ENCODE measurements around the gene PDS5A.
"Not testable (repeated sequence)": the region's sequence is repeated elsewhere in the genome, so short reads cannot be mapped to it uniquely, and the experiment has no call there.

PDS5A gene
- 334 to 347 reads per million in 2 experiments for total RNA-seq

GRCh38 chr4:39977489-39978377, at the start of gene PDS5A:
Gene PDS5A, minus strand, starts transcription at chr4:39977911. Its CDS starts 1,334 bp downstream, at chr4:39976577.
- peak; percentile 83 for DNase-seq (ENCODE audit: low read depth)

GRCh38 chr4:40024049-40024448, 46.3 kb upstream of the PDS5A start:
- DNase-seq (ENCODE audit: low read depth), result not testable (repeated sequence)

GRCh38 chr4:40021116-40021515, 43.4 kb upstream of the PDS5A start:
- not testable (repeated sequence) for DNase-seq (ENCODE audit: low read depth)

GRCh38 chr4:40020221-40020620, 42.5 kb upstream of the PDS5A start:
- no peak for DNase-seq (ENCODE audit: low read depth)

GRCh38 chr4:40016007-40016406, 38.3 kb upstream of the PDS5A start:
- no peak for DNase-seq (ENCODE audit: low read depth)

- no peak for DNase-seq (ENCODE audit: low read depth)
Measured at GRCh38 chr4:40003986-40004385, 26.3 kb upstream of the PDS5A start.

- no peak for DNase-seq (ENCODE audit: low read depth)
Measured at GRCh38 chr4:40000711-40001110, 23.0 kb upstream of the PDS5A start.

- DNase-seq (ENCODE audit: low read depth), result no peak
Measured at GRCh38 chr4:39998659-39999345, 21.1 kb upstream of the PDS5A start.

GRCh38 chr4:39996811-39997210, 19.1 kb upstream of the PDS5A start:
- DNase-seq (ENCODE audit: low read depth), result no peak

GRCh38 chr4:39994406-39994805, 16.7 kb upstream of the PDS5A start:
- no peak for DNase-seq (ENCODE audit: low read depth)

GRCh38 chr4:39989381-39989780, 11.7 kb upstream of the PDS5A start:
- not testable (repeated sequence) for DNase-seq (ENCODE audit: low read depth)

GRCh38 chr4:39987485-39987884, 9.8 kb upstream of the PDS5A start:
- DNase-seq (ENCODE audit: low read depth), result no peak

- DNase-seq (ENCODE audit: low read depth), result no peak
Measured at GRCh38 chr4:39978904-39979303, 1.2 kb upstream of the PDS5A start.

- DNase-seq (ENCODE audit: low read depth), result no peak
Measured at GRCh38 chr4:39978378-39978775, 666 bp upstream of the PDS5A start.

GRCh38 chr4:39976945-39977488, 694 bp downstream of the PDS5A start:
- DNase-seq (ENCODE audit: low read depth), result peak; percentile 19

GRCh38 chr4:39976141-39976944, 1.4 kb downstream of the PDS5A start:
- peak; percentile 47 for DNase-seq (ENCODE audit: low read depth)

GRCh38 chr4:39975488-39976089, 2.1 kb downstream of the PDS5A start:
- no peak for DNase-seq (ENCODE audit: low read depth)

- DNase-seq (ENCODE audit: low read depth), result not testable (repeated sequence)
Measured at GRCh38 chr4:39973052-39973451, 4.7 kb downstream of the PDS5A start.

GRCh38 chr4:39970671-39971640, 6.8 kb downstream of the PDS5A start:
- DNase-seq (ENCODE audit: low read depth), result no peak

- DNase-seq (ENCODE audit: low read depth), result no peak
Measured at GRCh38 chr4:39963656-39964055, 14.1 kb downstream of the PDS5A start.

All from T follicular helper cell (primary cell).